ENCODE results near the gene CD8B2. TPM values are rescaled to one million over a fixed set of nuclear protein-coding genes. Genes with fewer than 3 reads are reported as not detected.

Gene CD8B2
- total RNA-seq, 2 experiments from 2014 or later, result not detected

DNA sequence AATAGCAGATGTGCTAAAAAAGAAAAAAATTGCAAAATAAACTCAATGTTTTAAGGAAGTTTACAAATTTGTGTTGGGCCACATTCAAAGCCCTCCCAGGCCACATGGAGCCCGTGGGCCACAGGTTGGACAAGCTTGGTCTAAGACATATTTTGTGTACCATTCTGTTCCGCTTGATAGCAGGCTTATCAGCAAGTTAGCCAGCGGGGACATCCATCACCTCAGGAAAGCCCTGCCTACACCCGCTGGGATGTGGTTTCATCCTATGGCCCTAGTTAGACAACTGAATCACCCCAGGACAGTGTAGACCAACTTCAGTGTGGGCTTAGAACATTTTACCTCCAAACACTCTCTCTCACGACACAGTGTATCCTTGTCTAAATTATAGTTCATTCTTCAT is 32.6 kb downstream of the CD8B2 start:
- no peak overlapping the region for H3K4me2 ChIP-seq (ENCODE audit: low read length)
- no peak overlapping the region for H3K4me3 ChIP-seq (ENCODE audit: low read depth, low read length, poor library complexity, severe bottlenecking)
- intact Hi-C loops (cut with micrococcal nuclease; ENCODE audit: unreplicated experiment), result no loop called here
- no peaks in the 10 kb centered on the region for H3K9me2 ChIP-seq (ENCODE audit: insufficient read depth, low read length)
- H3K36me3 ChIP-seq (ENCODE audit: insufficient read depth, low read length), result no peaks in the 10 kb centered on the region
- TF ChIP-seq EZH2phosphoT487 (IDR thresholded peaks at IDR 0.05; ENCODE audit: borderline replicate concordance, low read depth, low read length), result no peak
- TF ChIP-seq, protein P1, sequence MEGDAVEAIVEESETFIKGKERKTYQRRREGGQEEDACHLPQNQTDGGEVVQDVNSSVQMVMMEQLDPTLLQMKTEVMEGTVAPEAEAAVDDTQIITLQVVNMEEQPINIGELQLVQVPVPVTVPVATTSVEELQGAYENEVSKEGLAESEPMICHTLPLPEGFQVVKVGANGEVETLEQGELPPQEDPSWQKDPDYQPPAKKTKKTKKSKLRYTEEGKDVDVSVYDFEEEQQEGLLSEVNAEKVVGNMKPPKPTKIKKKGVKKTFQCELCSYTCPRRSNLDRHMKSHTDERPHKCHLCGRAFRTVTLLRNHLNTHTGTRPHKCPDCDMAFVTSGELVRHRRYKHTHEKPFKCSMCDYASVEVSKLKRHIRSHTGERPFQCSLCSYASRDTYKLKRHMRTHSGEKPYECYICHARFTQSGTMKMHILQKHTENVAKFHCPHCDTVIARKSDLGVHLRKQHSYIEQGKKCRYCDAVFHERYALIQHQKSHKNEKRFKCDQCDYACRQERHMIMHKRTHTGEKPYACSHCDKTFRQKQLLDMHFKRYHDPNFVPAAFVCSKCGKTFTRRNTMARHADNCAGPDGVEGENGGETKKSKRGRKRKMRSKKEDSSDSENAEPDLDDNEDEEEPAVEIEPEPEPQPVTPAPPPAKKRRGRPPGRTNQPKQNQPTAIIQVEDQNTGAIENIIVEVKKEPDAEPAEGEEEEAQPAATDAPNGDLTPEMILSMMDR (conservative IDR thresholded peaks at IDR 0.05; ENCODE audit: low read length), result no peak
- no peaks in the 10 kb centered on the region for H3K79me2 ChIP-seq (ENCODE audit: insufficient read depth, low read depth, low read length)
- H3K9me3 ChIP-seq (ENCODE audit: low read length), result no peaks in the 10 kb centered on the region
- ChIA-PET POLR2A (no interaction called here), CTCF (ENCODE audit: unreplicated experiment) (no interaction called here)
- H2AFZ ChIP-seq (ENCODE audit: low read length), result no peak overlapping the region
- no peak for DNase-seq (ENCODE audit: low spot score)
- BruUV-seq (replicated peaks), result no TSS peak
- H3K4me1 ChIP-seq (ENCODE audit: insufficient read depth, low read length, poor library complexity, severe bottlenecking), result no peaks in the 10 kb centered on the region
- no peak overlapping the region for H3K27ac ChIP-seq (ENCODE audit: low read depth, low read length, poor library complexity, severe bottlenecking)
- no peaks in the 10 kb centered on the region for H4K20me1 ChIP-seq (ENCODE audit: insufficient read depth, low read length)

DNA sequence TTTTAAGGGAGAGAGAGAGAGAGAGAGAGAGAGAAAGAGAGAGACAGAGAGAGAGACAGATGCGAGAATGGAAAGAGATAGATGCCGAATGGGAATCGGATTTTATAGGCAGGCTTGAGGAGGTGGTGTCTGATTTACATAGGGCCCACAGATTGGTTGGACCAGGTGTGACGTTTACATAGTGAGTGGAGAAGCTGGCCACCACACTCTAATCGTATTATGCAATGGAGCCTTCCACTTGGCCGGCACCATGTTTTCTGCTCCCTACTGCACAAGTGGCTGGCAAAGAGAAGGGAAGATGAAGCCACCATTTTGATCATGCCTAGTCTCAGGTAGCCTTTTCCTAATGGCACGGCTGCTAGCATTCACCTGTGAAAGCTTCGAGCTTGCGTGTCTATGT is 33.9 kb downstream of the CD8B2 start:
- Histone ChIP-seq H3K79me2 (ENCODE audit: insufficient read depth, low read depth, low read length) (no peaks in the 10 kb centered on the region), H4K20me1 (ENCODE audit: insufficient read depth, low read length) (no peaks in the 10 kb centered on the region), H3K4me3 (ENCODE audit: low read depth, low read length, poor library complexity, severe bottlenecking) (no peak overlapping the region), H3K36me3 (ENCODE audit: insufficient read depth, low read length) (no peaks in the 10 kb centered on the region), H3K4me1 (ENCODE audit: insufficient read depth, low read length, poor library complexity, severe bottlenecking) (no peaks in the 10 kb centered on the region), H3K9me3 (ENCODE audit: low read length) (no peaks in the 10 kb centered on the region), H2AFZ (ENCODE audit: low read length) (no peak overlapping the region), H3K4me2 (ENCODE audit: low read length) (no peak overlapping the region), H3K27ac (ENCODE audit: low read depth, low read length, poor library complexity, severe bottlenecking) (no peak overlapping the region), H3K9me2 (ENCODE audit: insufficient read depth, low read length) (no peaks in the 10 kb centered on the region)
- TF ChIP-seq EZH2phosphoT487 (IDR thresholded peaks at IDR 0.05; ENCODE audit: borderline replicate concordance, low read depth, low read length), result no peak
- TF ChIP-seq, protein P1 (conservative IDR thresholded peaks at IDR 0.05; ENCODE audit: low read length), result no peak
- ChIA-PET CTCF (ENCODE audit: unreplicated experiment) (no interaction called here), POLR2A (no interaction called here)
- DNase-seq (ENCODE audit: low spot score), result no peak
- intact Hi-C loops (cut with micrococcal nuclease; ENCODE audit: unreplicated experiment), result no loop called here
- no TSS peak for BruUV-seq (replicated peaks)

DNA sequence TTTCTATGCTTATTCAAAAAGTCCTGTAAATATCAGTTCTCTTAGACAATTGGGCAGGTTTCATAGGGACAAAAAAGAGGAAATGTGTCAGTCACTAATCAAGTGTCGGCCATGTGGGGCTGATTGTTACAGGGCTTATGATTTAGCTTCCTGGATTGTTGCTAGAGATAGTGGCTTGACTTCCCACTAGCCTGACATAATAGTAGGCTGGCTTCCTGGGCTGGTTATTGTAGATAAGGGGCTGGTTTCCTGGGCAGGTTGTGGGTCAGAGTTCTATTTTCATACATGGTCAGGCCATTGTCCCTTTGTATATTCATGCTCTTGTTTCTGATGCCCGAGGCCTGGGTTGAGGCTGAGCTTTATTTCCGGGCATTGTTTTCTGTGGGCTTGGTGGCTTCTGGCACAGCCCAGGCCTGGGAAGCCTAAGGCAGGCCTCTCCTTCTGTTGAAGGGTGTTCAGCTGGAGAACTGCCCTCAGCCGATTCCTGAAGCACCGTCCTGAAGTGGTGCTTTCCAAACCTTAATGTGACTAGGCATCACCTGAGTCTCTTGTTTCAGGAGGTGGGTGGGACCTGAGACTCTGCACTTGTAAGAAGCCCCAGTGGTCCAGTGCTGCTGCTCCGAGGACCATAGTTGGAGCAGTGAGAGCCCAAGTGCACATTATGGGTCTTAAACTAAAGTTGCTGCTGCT is 37.0 kb downstream of the CD8B2 start:
- no peak for DNase-seq (ENCODE audit: low spot score)
- Histone ChIP-seq H3K27ac (ENCODE audit: low read depth, low read length, poor library complexity, severe bottlenecking) (no peak overlapping the region), H2AFZ (ENCODE audit: low read length) (no peak overlapping the region), H3K79me2 (ENCODE audit: insufficient read depth, low read depth, low read length) (no peaks in the 10 kb centered on the region), H3K9me2 (ENCODE audit: insufficient read depth, low read length) (no peaks in the 10 kb centered on the region), H3K4me1 (ENCODE audit: insufficient read depth, low read length, poor library complexity, severe bottlenecking) (no peaks in the 10 kb centered on the region), H3K36me3 (ENCODE audit: insufficient read depth, low read length) (no peaks in the 10 kb centered on the region), H3K4me3 (ENCODE audit: low read depth, low read length, poor library complexity, severe bottlenecking) (no peak overlapping the region), H3K9me3 (ENCODE audit: low read length) (no peaks in the 10 kb centered on the region), H3K4me2 (ENCODE audit: low read length) (no peak overlapping the region), H4K20me1 (ENCODE audit: insufficient read depth, low read length) (no peaks in the 10 kb centered on the region)
- intact Hi-C loops (cut with micrococcal nuclease; ENCODE audit: unreplicated experiment), result no loop called here
- no peak for TF ChIP-seq EZH2phosphoT487 (IDR thresholded peaks at IDR 0.05; ENCODE audit: borderline replicate concordance, low read depth, low read length)
- TF ChIP-seq, protein P1 (conservative IDR thresholded peaks at IDR 0.05; ENCODE audit: low read length), result no peak
- CTCF ChIA-PET (ENCODE audit: unreplicated experiment), result no interaction called here
- no TSS peak for BruUV-seq (replicated peaks)
- POLR2A ChIA-PET, result no interaction called here
